ENCODE results near the gene ZNF469. TPM values are rescaled to one million over a fixed set of nuclear protein-coding genes. Genes with fewer than 3 reads are reported as not detected.
A peak's percentile ranks its signal among the peaks of the same experiment; 100 is the strongest.

The ZNF469 gene
- total and polyA plus RNA-seq, 11 donors = 0.48 to 2.8 (median 1.00) TPM

GRCh38 chr16:88334778-88335720 lies 47.7 kb upstream of the ZNF469 start:
- Histone ChIP-seq H3K9me3 (no peaks in the 10 kb centered on the region), H3K27ac (no peak overlapping the region), H3K27me3 (peaks cover 0 to 5% (median 0%) of the 10 kb centered on the region in 9 donors), H3K36me3 (no peaks in the 10 kb centered on the region), H3K4me1 (no peaks in the 10 kb centered on the region), H3K4me3 (no peak overlapping the region)
- TF ChIP-seq POLR2A (IDR thresholded peaks at IDR 0.05) = no peak
- TF ChIP-seq, protein P1, sequence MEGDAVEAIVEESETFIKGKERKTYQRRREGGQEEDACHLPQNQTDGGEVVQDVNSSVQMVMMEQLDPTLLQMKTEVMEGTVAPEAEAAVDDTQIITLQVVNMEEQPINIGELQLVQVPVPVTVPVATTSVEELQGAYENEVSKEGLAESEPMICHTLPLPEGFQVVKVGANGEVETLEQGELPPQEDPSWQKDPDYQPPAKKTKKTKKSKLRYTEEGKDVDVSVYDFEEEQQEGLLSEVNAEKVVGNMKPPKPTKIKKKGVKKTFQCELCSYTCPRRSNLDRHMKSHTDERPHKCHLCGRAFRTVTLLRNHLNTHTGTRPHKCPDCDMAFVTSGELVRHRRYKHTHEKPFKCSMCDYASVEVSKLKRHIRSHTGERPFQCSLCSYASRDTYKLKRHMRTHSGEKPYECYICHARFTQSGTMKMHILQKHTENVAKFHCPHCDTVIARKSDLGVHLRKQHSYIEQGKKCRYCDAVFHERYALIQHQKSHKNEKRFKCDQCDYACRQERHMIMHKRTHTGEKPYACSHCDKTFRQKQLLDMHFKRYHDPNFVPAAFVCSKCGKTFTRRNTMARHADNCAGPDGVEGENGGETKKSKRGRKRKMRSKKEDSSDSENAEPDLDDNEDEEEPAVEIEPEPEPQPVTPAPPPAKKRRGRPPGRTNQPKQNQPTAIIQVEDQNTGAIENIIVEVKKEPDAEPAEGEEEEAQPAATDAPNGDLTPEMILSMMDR (IDR thresholded peaks at IDR 0.05) = no peak
- intact Hi-C loops (cut with DNase I) = no loop called here
- 84 to 88% (median 85%) methylated on average over 26 to 29 of the region's 29 CpGs for WGBS, 4 donors
- DNase-seq (peak in 1 of 5 donors; percentile 28), ATAC-seq (no peak)

DNA sequence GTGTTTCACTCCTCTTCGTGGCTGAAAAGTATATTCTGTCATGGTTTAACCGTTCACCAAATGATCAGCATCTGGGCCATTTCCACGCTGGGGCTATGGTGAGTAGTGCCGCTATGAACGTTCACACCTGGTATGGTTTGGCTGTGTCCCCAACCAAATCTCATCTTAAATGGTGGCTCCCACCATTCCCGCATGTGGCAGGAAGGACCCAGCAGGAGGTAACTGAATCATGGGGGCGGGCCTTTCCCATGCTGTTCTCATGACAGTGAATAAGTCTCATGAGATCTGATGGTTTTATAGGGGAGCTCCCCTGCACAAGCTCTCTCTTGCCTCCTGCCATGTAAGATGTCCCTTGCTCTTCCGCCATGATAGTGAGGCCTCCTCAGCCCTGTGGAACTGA lies 45.7 kb upstream of the ZNF469 start:
- Histone ChIP-seq H3K36me3 (no peaks in the 10 kb centered on the region), H3K9me3 (no peaks in the 10 kb centered on the region), H3K4me1 (no peaks in the 10 kb centered on the region), H3K27ac (no peak overlapping the region), H3K27me3 (peaks cover 0 to 5% (median 0%) of the 10 kb centered on the region in 9 donors), H3K4me3 (no peak overlapping the region)
- WGBS, 4 donors = 85 to 94% (median 91%) methylated on average over 8 of the region's 8 CpGs
- no peak for DNase-seq
- no peak for TF ChIP-seq POLR2A (IDR thresholded peaks at IDR 0.05)
- TF ChIP-seq, protein P1 (IDR thresholded peaks at IDR 0.05) = no peak
- no peak for ATAC-seq
- intact Hi-C loops (cut with DNase I) = no loop called here

DNA sequence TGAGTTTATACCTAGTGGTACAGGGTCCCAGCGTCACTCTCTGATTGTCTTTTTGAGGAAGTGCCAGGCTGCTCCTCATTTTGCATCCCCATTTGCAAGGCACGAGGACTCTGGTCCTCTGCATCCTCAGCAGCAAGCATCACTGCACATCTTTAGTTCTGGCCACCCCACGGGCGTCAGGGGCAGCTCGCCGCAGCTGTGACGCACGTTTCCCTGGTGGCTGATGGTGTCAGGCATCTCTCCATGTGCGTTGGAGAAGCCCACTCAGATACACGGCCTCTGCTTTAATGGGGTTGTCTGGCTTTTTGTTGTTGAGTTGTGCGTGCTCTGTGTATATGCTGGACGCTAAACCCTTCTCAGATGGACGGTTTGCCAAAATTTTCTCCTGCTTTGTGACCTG lies 45.2 kb upstream of the ZNF469 start:
- TF ChIP-seq, protein P1 (IDR thresholded peaks at IDR 0.05) = no peak
- no peak for TF ChIP-seq POLR2A (IDR thresholded peaks at IDR 0.05)
- no peak for ATAC-seq
- Histone ChIP-seq H3K27me3 (peaks cover 0 to 3% (median 0%) of the 10 kb centered on the region in 9 donors), H3K27ac (no peak overlapping the region), H3K36me3 (no peaks in the 10 kb centered on the region), H3K9me3 (no peaks in the 10 kb centered on the region), H3K4me1 (no peaks in the 10 kb centered on the region), H3K4me3 (no peak overlapping the region)
- peak in 1 of 5 donors; percentile 16 for DNase-seq
- WGBS, 4 donors = 87 to 90% (median 89%) methylated on average over 13 of the region's 13 CpGs
- intact Hi-C loops (cut with DNase I) = no loop called here

DNA sequence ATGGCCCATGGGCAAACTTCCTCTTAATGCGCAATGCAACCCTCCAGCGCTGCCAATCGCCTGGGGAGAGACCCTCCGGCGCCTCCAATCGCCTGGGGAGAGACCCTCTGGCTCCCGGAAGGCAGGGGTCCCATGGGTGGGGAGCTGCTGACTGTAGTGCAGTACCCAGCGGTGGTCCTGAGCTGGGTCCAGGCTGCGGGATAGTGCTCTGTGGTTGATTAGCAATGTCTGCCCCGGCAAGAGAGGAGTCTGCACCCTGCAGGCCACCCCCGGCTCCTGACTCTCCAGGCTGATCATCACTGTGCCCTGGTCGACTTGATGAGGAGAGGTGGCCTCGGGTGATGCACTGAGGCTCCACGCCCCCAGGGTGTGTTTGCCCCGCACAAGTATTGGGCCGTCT lies 44.6 kb upstream of the ZNF469 start:
- intact Hi-C loops (cut with DNase I) = no loop called here
- ATAC-seq (no peak), DNase-seq (peak in 1 of 5 donors; percentile 41)
- Histone ChIP-seq H3K4me3 (no peak overlapping the region), H3K4me1 (no peaks in the 10 kb centered on the region), H3K9me3 (peaks cover 0 to 2% (median 0%) of the 10 kb centered on the region in 12 donors), H3K27ac (no peak overlapping the region), H3K36me3 (no peaks in the 10 kb centered on the region), H3K27me3 (no peaks in the 10 kb centered on the region)
- WGBS, 4 donors = 68 to 82% (median 71%) methylated on average over 9 to 16 of the region's 16 CpGs
- no peak for TF ChIP-seq POLR2A (IDR thresholded peaks at IDR 0.05)
- TF ChIP-seq, protein P1 (IDR thresholded peaks at IDR 0.05) = peak in 1 of 12 donors; percentile 20

Data from heart left ventricle (tissue), 16 donors.